Neuronal stem cell (in vitro differentiated cells): ENCODE data around the gene RAB37.

Experiments used
- DNase-seq: peaks from one replicate; pipeline ENCODE4 v3.0.0-alpha.2; 2013; ENCODE audit warnings: low spot score
- H2AFZ ChIP-seq: one replicate; pipeline ENCODE4 v1.6.1; 2013; ENCODE audit warnings: mild to moderate bottlenecking, low read length, inconsistent platforms
- H2AK5ac ChIP-seq: 2 replicates; pipeline ENCODE4 v1.6.1; 2013; ENCODE audit warnings: low read depth, mild to moderate bottlenecking, inconsistent platforms, low read length, moderate library complexity, mixed read lengths
- H2BK120ac ChIP-seq: 2 replicates; pipeline ENCODE4 v1.6.1; 2013; ENCODE audit warnings: low read depth, mild to moderate bottlenecking, inconsistent platforms, low read length, moderate library complexity, mixed read lengths
- H2BK12ac ChIP-seq: one replicate; pipeline ENCODE4 v1.6.1; 2013; ENCODE audit warnings: low read length, inconsistent platforms
- H2BK15ac ChIP-seq: 2 replicates; pipeline ENCODE4 v1.6.1; 2013; ENCODE audit warnings: mild to moderate bottlenecking, low read length, inconsistent platforms, mixed read lengths
- H2BK5ac ChIP-seq: one replicate; pipeline ENCODE4 v1.6.1; 2013; ENCODE audit warnings: inconsistent platforms, mild to moderate bottlenecking, low read length, moderate library complexity
- H3K14ac ChIP-seq: one replicate; pipeline ENCODE4 v1.6.1; 2013; ENCODE audit warnings: low read length, inconsistent platforms
- H3K18ac ChIP-seq: 2 replicates; pipeline ENCODE4 v1.6.1; 2013; ENCODE audit warnings: low read length, inconsistent platforms
- H3K23ac ChIP-seq: 2 replicates; pipeline ENCODE4 v1.6.1; 2013; ENCODE audit warnings: low read depth, mild to moderate bottlenecking, mixed read lengths, low read length, inconsistent platforms; ENCODE audit not compliant: poor library complexity
- H3K27ac ChIP-seq: replicated peaks from 3 replicates; pipeline ENCODE4 v1.5.1; 2013; ENCODE audit warnings: low read length, inconsistent platforms
- H3K27me3 ChIP-seq, 3 experiments: 2 replicates each; pipeline ENCODE4 v1.6.1; 2013; ENCODE audit warnings: low read length in 3 of 3, mild to moderate bottlenecking in 2 of 3, inconsistent platforms in 1 of 3, low read depth in 1 of 3, mixed read lengths in 1 of 3, moderate library complexity in 1 of 3; ENCODE audit not compliant: control insufficient read depth in 3 of 3, insufficient read depth in 3 of 3
- H3K36me3 ChIP-seq, 2 donors: replicated peaks in 1 of 2; 2 replicates each; pipeline ENCODE4 v1.6.1; 2013; ENCODE audit warnings: low read length in 2 of 2; ENCODE audit not compliant: control insufficient read depth in 2 of 2, insufficient read depth in 2 of 2
- H3K4ac ChIP-seq: 2 replicates; pipeline ENCODE4 v1.6.1; 2013; ENCODE audit warnings: inconsistent platforms, mild to moderate bottlenecking, low read length, moderate library complexity
- H3K4me1 ChIP-seq, 2 donors: 1 replicate in 1 of 2; 2 replicates in 1 of 2; pipeline ENCODE4 v1.6.1; 2013; ENCODE audit warnings: low read length in 2 of 2, low read depth in 1 of 2; ENCODE audit not compliant: control insufficient read depth in 2 of 2, insufficient read depth in 1 of 2
- H3K4me2 ChIP-seq: one replicate; pipeline ENCODE4 v1.6.1; 2013; ENCODE audit warnings: mild to moderate bottlenecking, low read length, inconsistent platforms; ENCODE audit not compliant: insufficient read depth, poor library complexity, severe bottlenecking
- H3K4me3 ChIP-seq, 2 donors: 2 replicates each; pipeline ENCODE4 v1.5.1; 2013; ENCODE audit warnings: low read length in 2 of 2, mild to moderate bottlenecking in 2 of 2, inconsistent platforms in 1 of 2, moderate library complexity in 1 of 2
- H3K79me1 ChIP-seq: one replicate; pipeline ENCODE4 v1.6.1; 2013; ENCODE audit warnings: low read depth, mild to moderate bottlenecking, inconsistent platforms, low read length, moderate library complexity
- H3K9ac ChIP-seq: one replicate; pipeline ENCODE4 v1.6.1; 2013; ENCODE audit warnings: mild to moderate bottlenecking, low read depth, low read length, inconsistent platforms; ENCODE audit not compliant: poor library complexity
- H3K9me3 ChIP-seq, 2 donors: replicated peaks in 1 of 2; 2 replicates each; pipeline versions ENCODE3 to v1.6.1; 2013; ENCODE audit warnings: low read length in 2 of 2, mild to moderate bottlenecking in 2 of 2, inconsistent platforms in 1 of 2, low read depth in 1 of 2, mixed read lengths in 1 of 2, moderate library complexity in 1 of 2; ENCODE audit not compliant: control insufficient read depth in 2 of 2, insufficient read depth in 1 of 2
- H4K8ac ChIP-seq: one replicate; pipeline ENCODE4 v1.6.1; 2013; ENCODE audit warnings: low read depth, mild to moderate bottlenecking, inconsistent platforms, low read length, moderate library complexity
- H4K91ac ChIP-seq: one replicate; pipeline ENCODE4 v1.6.1; 2013; ENCODE audit warnings: low read length, low read depth, mild to moderate bottlenecking, inconsistent platforms; ENCODE audit not compliant: poor library complexity
- WGBS, 2 donors: extraction: QIAGEN DNeasy Blood & Tissue Kit; methylation state at CpG; one replicate each; pipeline ENCODE4 v1.1.7; 2013; ENCODE audit warnings: missing lambda C conversion rate in 2 of 2, mixed read lengths in 1 of 2; ENCODE audit not compliant: insufficient read length in 2 of 2, insufficient replicate concordance in 1 of 2; ENCODE audit errors: extremely low coverage in 2 of 2; 5-methylcytosine and 5-hydroxymethylcytosine counted together

Gene RAB37

GRCh38 chr17:74711058-74711824 lies 25.8 kb upstream of the RAB37 start:
- no peak overlapping the region for H3K14ac ChIP-seq
- peak overlapping the region; percentile 34 for H3K23ac ChIP-seq
- H3K4me2 ChIP-seq: no peak overlapping the region
- H3K4ac ChIP-seq: no peak overlapping the region
- WGBS, 2 donors: no CpG with 5 or more reads among the region's 12 CpGs
- H2BK12ac ChIP-seq: no peak overlapping the region
- H2AK5ac ChIP-seq: no peak overlapping the region
- H3K4me1 ChIP-seq: no peaks in the 10 kb centered on the region
- H3K27ac ChIP-seq: no peak overlapping the region
- no peak overlapping the region for H2BK120ac ChIP-seq
- no peaks in the 10 kb centered on the region for H3K79me1 ChIP-seq
- H3K27me3 ChIP-seq: peaks cover 0 to 13% (median 0%) of the 10 kb centered on the region in 3 experiments
- no peak overlapping the region for H4K91ac ChIP-seq
- DNase-seq: no peak
- H2AFZ ChIP-seq: no peak overlapping the region
- H4K8ac ChIP-seq: no peak overlapping the region
- H2BK15ac ChIP-seq: no peak overlapping the region
- no peak overlapping the region for H3K18ac ChIP-seq
- H3K36me3 ChIP-seq: no peaks in the 10 kb centered on the region
- no peaks in the 10 kb centered on the region for H3K9me3 ChIP-seq
- no peak overlapping the region for H3K9ac ChIP-seq
- H2BK5ac ChIP-seq: no peak overlapping the region
- no peak overlapping the region for H3K4me3 ChIP-seq

- Histone ChIP-seq H4K91ac (no peak overlapping the region), H3K27ac (no peak overlapping the region), H3K9me3 (no peaks in the 10 kb centered on the region), H2AFZ (no peak overlapping the region), H3K4ac (no peak overlapping the region), H3K4me2 (no peak overlapping the region), H3K23ac (no peak overlapping the region), H2BK120ac (no peak overlapping the region), H3K4me1 (no peaks in the 10 kb centered on the region), H3K9ac (no peak overlapping the region), H2BK5ac (no peak overlapping the region), H2BK15ac (no peak overlapping the region), H3K36me3 (no peaks in the 10 kb centered on the region), H3K18ac (no peak overlapping the region), H3K27me3 (peaks cover 0 to 19% (median 0%) of the 10 kb centered on the region in 3 experiments), H3K4me3 (no peak overlapping the region), H2AK5ac (no peak overlapping the region), H4K8ac (no peak overlapping the region), H2BK12ac (no peak overlapping the region), H3K14ac (no peak overlapping the region), H3K79me1 (no peaks in the 10 kb centered on the region)
- no peak for DNase-seq
- WGBS, 2 donors: no CpG with 5 or more reads among the region's 7 CpGs
Measured at GRCh38 chr17:74712301-74712700, 24.8 kb upstream of the RAB37 start.

- no peaks in the 10 kb centered on the region for H3K79me1 ChIP-seq
- H3K9ac ChIP-seq: no peak within 1 kb of the TSS
- no peak within 1 kb of the TSS for H3K14ac ChIP-seq
- H3K27ac ChIP-seq: no peak within 1 kb of the TSS
- no peak within 1 kb of the TSS for H3K4me3 ChIP-seq
- no peak within 1 kb of the TSS for H2BK12ac ChIP-seq
- H2BK5ac ChIP-seq: no peak within 1 kb of the TSS
- no peak within 1 kb of the TSS for H2BK15ac ChIP-seq
- no peak within 1 kb of the TSS for H3K4me2 ChIP-seq
- H3K23ac ChIP-seq: no peak within 1 kb of the TSS
- H3K4ac ChIP-seq: no peak within 1 kb of the TSS
- no peak within 1 kb of the TSS for H3K18ac ChIP-seq
- no peak within 1 kb of the TSS for H4K8ac ChIP-seq
- DNase-seq: no peak
- WGBS, 2 donors: no CpG with 5 or more reads among the region's 8 CpGs
- H4K91ac ChIP-seq: no peak within 1 kb of the TSS
- no peaks in the 10 kb centered on the region for H3K4me1 ChIP-seq
- no peak within 1 kb of the TSS for H2AFZ ChIP-seq
- H3K27me3 ChIP-seq: peaks cover 0 to 24% (median 0%) of the 10 kb centered on the region in 3 experiments
- no peak within 1 kb of the TSS for H2AK5ac ChIP-seq
- no peaks in the 10 kb centered on the region for H3K9me3 ChIP-seq
- H3K36me3 ChIP-seq: no peaks in the 10 kb centered on the region
- no peak within 1 kb of the TSS for H2BK120ac ChIP-seq
Measured at GRCh38 chr17:74712756-74713155, 24.3 kb upstream of the RAB37 start, which contains the start of gene CD300LF. Gene CD300LF, minus strand, starts transcription at chr17:74712923. Its CDS starts 57 bp downstream, at chr17:74712866.

GRCh38 chr17:74713171-74713755 lies 23.8 kb upstream of the RAB37 start:
- Histone ChIP-seq H3K4me3 (no peak overlapping the region), H2BK120ac (no peak overlapping the region), H3K4me2 (no peak overlapping the region), H2BK12ac (no peak overlapping the region), H3K79me1 (no peaks in the 10 kb centered on the region), H3K23ac (no peak overlapping the region), H3K9me3 (no peaks in the 10 kb centered on the region), H2BK5ac (no peak overlapping the region), H2AFZ (no peak overlapping the region), H3K36me3 (no peaks in the 10 kb centered on the region), H3K4me1 (no peaks in the 10 kb centered on the region), H3K18ac (no peak overlapping the region), H3K27ac (no peak overlapping the region), H2AK5ac (no peak overlapping the region), H3K4ac (no peak overlapping the region), H4K91ac (no peak overlapping the region), H3K27me3 (peaks cover 0 to 28% (median 0%) of the 10 kb centered on the region in 3 experiments), H4K8ac (no peak overlapping the region), H2BK15ac (no peak overlapping the region), H3K9ac (no peak overlapping the region), H3K14ac (no peak overlapping the region)
- WGBS, 2 donors: no CpG with 5 or more reads among the region's 12 CpGs
- DNase-seq: no peak
